Loucy (cell line): Measurements from ENCODE around the gene CH25H.

Source experiments
- H2AFZ ChIP-seq: fragments of 200-600 bp; sonication (generic); 2 replicates; pipeline ENCODE4 v1.6.0; 2016; ENCODE audit warnings: antibody characterized with exemption, mild to moderate bottlenecking, low read length, moderate library complexity
- H3F3A ChIP-seq: fragments of 200-600 bp; 2 replicates; pipeline ENCODE4 v1.6.0; 2016; ENCODE audit warnings: antibody characterized with exemption, low read depth, mild to moderate bottlenecking
- H3K27me3 ChIP-seq: fragments of 200-600 bp; sonication (generic); 2 replicates; pipeline ENCODE4 v1.6.1; 2014; ENCODE audit warnings: low read length, mild to moderate bottlenecking; ENCODE audit not compliant: insufficient read depth, poor library complexity, severe bottlenecking
- H3K36me3 ChIP-seq: fragments of 200-600 bp; sonication (generic); 2 replicates; pipeline ENCODE4 v1.6.1; 2016; ENCODE audit warnings: low read length; ENCODE audit not compliant: insufficient read depth
- H3K4me1 ChIP-seq: fragments of 200-600 bp; sonication (generic); 2 replicates; pipeline ENCODE4 v1.5.1; 2014; ENCODE audit warnings: low read length, mild to moderate bottlenecking; ENCODE audit not compliant: insufficient read depth, poor library complexity, severe bottlenecking
- H3K4me2 ChIP-seq: fragments of 200-600 bp; sonication (generic); 2 replicates; pipeline ENCODE4 v1.6.0; 2014; ENCODE audit warnings: antibody characterized with exemption, low read length, low read depth, mild to moderate bottlenecking; ENCODE audit not compliant: poor library complexity, severe bottlenecking
- H3K4me3 ChIP-seq: fragments of 200-600 bp; sonication (generic); 2 replicates; pipeline ENCODE4 v1.5.1; 2014; ENCODE audit warnings: low read length, mild to moderate bottlenecking, mixed read lengths; ENCODE audit not compliant: poor library complexity, severe bottlenecking
- H3K79me2 ChIP-seq: fragments of 200-600 bp; sonication (generic); 2 replicates; pipeline ENCODE4 v1.6.1; 2014; ENCODE audit warnings: low read length; ENCODE audit not compliant: insufficient read depth
- H3K9ac ChIP-seq: fragments of 200-600 bp; sonication (generic); 2 replicates; pipeline ENCODE4 v1.6.0; 2014; ENCODE audit warnings: mild to moderate bottlenecking, low read depth, low read length, moderate library complexity; ENCODE audit not compliant: poor library complexity, severe bottlenecking
- H3K9me2 ChIP-seq: fragments of 200-600 bp; sonication (generic); replicated peaks from 2 replicates; pipeline ENCODE4 v1.6.1; 2016; ENCODE audit warnings: low read depth, low read length, mixed read lengths
- H3K9me3 ChIP-seq: fragments of 200-600 bp; sonication (generic); 2 replicates; pipeline ENCODE4 v1.6.1; 2014; ENCODE audit warnings: mild to moderate bottlenecking, antibody characterized with exemption, low read length, low read depth; ENCODE audit not compliant: insufficient read depth
- H4K20me1 ChIP-seq: fragments of 200-600 bp; sonication (generic); 2 replicates; pipeline ENCODE4 v1.6.0; 2014; ENCODE audit warnings: antibody characterized with exemption, low read length, mild to moderate bottlenecking; ENCODE audit not compliant: insufficient read depth, poor library complexity, severe bottlenecking
- CTCF ChIP-seq: fragments of 200-600 bp; sonication (generic); conservative IDR thresholded peaks from 2 replicates; pipeline ENCODE4 v1.5.1; 2014; ENCODE audit warnings: mild to moderate bottlenecking, antibody characterized with exemption, low read length
- EZH2phosphoT487 ChIP-seq: fragments of 200-600 bp; IDR thresholded peaks from 2 replicates; pipeline ENCODE4 v1.6.1; 2018; ENCODE audit warnings: antibody characterized with exemption, mild to moderate bottlenecking, moderate library complexity, borderline replicate concordance

Gene CH25H

GRCh38 chr10:89163265-89163995 lies 43.7 kb downstream of the CH25H start:
- Histone ChIP-seq H3K27me3 (no peaks in the 10 kb centered on the region), H3F3A (no peaks in the 10 kb centered on the region), H3K9me2 (no peaks in the 10 kb centered on the region), H2AFZ (no peak overlapping the region), H3K4me1 (peaks cover 12% of the 10 kb centered on the region), H3K9me3 (no peaks in the 10 kb centered on the region), H3K4me3 (no peak overlapping the region), H4K20me1 (no peaks in the 10 kb centered on the region), H3K4me2 (no peak overlapping the region), H3K79me2 (no peaks in the 10 kb centered on the region), H3K36me3 (no peaks in the 10 kb centered on the region), H3K9ac (no peak overlapping the region)
- TF ChIP-seq EZH2phosphoT487: no peak
- no peak for TF ChIP-seq CTCF

- H3K9me2 ChIP-seq: no peaks in the 10 kb centered on the region
- no peaks in the 10 kb centered on the region for H3F3A ChIP-seq
- H3K4me1 ChIP-seq: peaks cover 12% of the 10 kb centered on the region
- no peak overlapping the region for H3K4me3 ChIP-seq
- no peaks in the 10 kb centered on the region for H3K27me3 ChIP-seq
- no peaks in the 10 kb centered on the region for H3K9me3 ChIP-seq
- H3K4me2 ChIP-seq: no peak overlapping the region
- H2AFZ ChIP-seq: no peak overlapping the region
- H3K79me2 ChIP-seq: no peaks in the 10 kb centered on the region
- no peak for TF ChIP-seq EZH2phosphoT487
- TF ChIP-seq CTCF: no peak
- no peaks in the 10 kb centered on the region for H3K36me3 ChIP-seq
- no peaks in the 10 kb centered on the region for H4K20me1 ChIP-seq
- no peak overlapping the region for H3K9ac ChIP-seq
These were observed 44.5 kb downstream of the CH25H start for GRCh38 chr10:89162596-89162995.

- no peak overlapping the region for H3K9ac ChIP-seq
- H3K9me3 ChIP-seq: no peaks in the 10 kb centered on the region
- H3K36me3 ChIP-seq: no peaks in the 10 kb centered on the region
- no peak overlapping the region for H3K4me2 ChIP-seq
- no peak overlapping the region for H3K4me3 ChIP-seq
- H4K20me1 ChIP-seq: no peaks in the 10 kb centered on the region
- peaks cover 12% of the 10 kb centered on the region for H3K4me1 ChIP-seq
- H3K79me2 ChIP-seq: no peaks in the 10 kb centered on the region
- TF ChIP-seq EZH2phosphoT487 (no peak), CTCF (no peak)
- H2AFZ ChIP-seq: no peak overlapping the region
- no peaks in the 10 kb centered on the region for H3F3A ChIP-seq
- no peaks in the 10 kb centered on the region for H3K9me2 ChIP-seq
- no peaks in the 10 kb centered on the region for H3K27me3 ChIP-seq
These were observed 46.8 kb downstream of the CH25H start for GRCh38 chr10:89160339-89160738.
